HFF-Myc (cell line): ENCODE results near the gene FEM1C.

ENCODE experiments used
- DNase-seq: peaks from one replicate; pipeline ENCODE4 v3.0.0-alpha.2; 2011; ENCODE audit warnings: low read depth; ENCODE audit errors: extremely low read depth
- H3K4me3 ChIP-seq: replicated peaks from 2 replicates; pipeline ENCODE4 v1.5.1; 2011; ENCODE audit warnings: low read depth, mild to moderate bottlenecking, control low read depth, low read length
- CTCF ChIP-seq: IDR thresholded peaks from 2 replicates; pipeline ENCODE4 v1.5.1; 2012; ENCODE audit warnings: mild to moderate bottlenecking, low read depth, low read length, control low read depth; ENCODE audit errors: missing control alignments

Gene FEM1C

GRCh38 chr5:115524199-115524847, 20.3 kb downstream of the FEM1C start:
- TF ChIP-seq CTCF: no peak
- DNase-seq: no peak

GRCh38 chr5:115522832-115523403, 21.7 kb downstream of the FEM1C start:
- no peak overlapping the region for H3K4me3 ChIP-seq
- no peak for DNase-seq
- TF ChIP-seq CTCF: no peak

More at GRCh38 chr5:115524199-115524847, 20.3 kb downstream of the FEM1C start:
- H3K4me3 ChIP-seq: no peak overlapping the region

GRCh38 chr5:115520191-115520590, 24.4 kb downstream of the FEM1C start:
- no peak for TF ChIP-seq CTCF
- no peak overlapping the region for H3K4me3 ChIP-seq
- no peak for DNase-seq

GRCh38 chr5:115516372-115516771, 28.2 kb downstream of the FEM1C start:
- H3K4me3 ChIP-seq: no peak overlapping the region
- DNase-seq: no peak
- no peak for TF ChIP-seq CTCF

- DNase-seq: peak; percentile 43
- no peak overlapping the region for H3K4me3 ChIP-seq
- no peak for TF ChIP-seq CTCF
These were observed 30.4 kb downstream of the FEM1C start for GRCh38 chr5:115514220-115514619.

- no peak overlapping the region for H3K4me3 ChIP-seq
- DNase-seq: no peak
- no peak for TF ChIP-seq CTCF
These were observed 32.9 kb downstream of the FEM1C start for GRCh38 chr5:115511632-115512031.
